ENCODE results near the gene TUT4. TPM values are rescaled to one million over a fixed set of nuclear protein-coding genes. Genes with fewer than 3 reads are reported as not detected.

TUT4 gene
- total and polyA plus RNA-seq, 2 donors (not counting 3 experiments of a cell fraction or from before 2014, with no cell fraction given), result 24.7 to 41.2 TPM

DNA sequence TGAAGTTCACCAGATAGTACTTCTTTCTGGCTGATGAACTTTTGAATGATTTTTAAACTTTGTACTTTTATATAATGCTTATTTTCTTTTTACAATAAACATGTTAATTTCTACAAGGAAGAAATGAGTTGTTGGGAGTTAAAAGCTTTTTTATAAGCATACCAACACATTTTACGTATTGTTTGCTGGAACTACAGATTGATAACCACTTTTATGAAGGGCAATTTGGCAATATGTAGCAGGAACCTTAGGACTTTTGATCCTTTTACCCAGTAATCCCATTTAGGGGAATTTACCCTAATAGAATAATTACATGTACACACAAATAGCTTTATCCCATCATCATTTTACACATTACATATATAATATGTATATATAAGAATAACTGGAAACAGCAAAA, 132.2 kb downstream of the TUT4 start:
- Histone ChIP-seq H3K27ac (ENCODE audit: insufficient read depth, low read depth, low read length) (no peak overlapping the region), H3K79me2 (ENCODE audit: control insufficient read depth, insufficient read depth, low read length) (no peaks in the 10 kb centered on the region), H4K20me1 (replicated peaks; ENCODE audit: control insufficient read depth, extremely low read depth, insufficient read depth, low read length) (no peaks in the 10 kb centered on the region), H3K9me3 (replicated peaks; ENCODE audit: control insufficient read depth, insufficient read depth, low read length) (no peaks in the 10 kb centered on the region), H3K9ac (replicated peaks; ENCODE audit: extremely low read depth, insufficient read depth, low read length) (no peak overlapping the region), H3K27me3 (ENCODE audit: control insufficient read depth in 2 of 2, insufficient read depth in 2 of 2, low read length in 2 of 2) (no peaks in the 10 kb centered on the region), H3K4me2 (ENCODE audit: insufficient read depth, low read length) (no peak overlapping the region), H3K4me3 (replicated peaks in 1 of 3; ENCODE audit: insufficient read depth in 1 of 3, low read depth in 1 of 3, low read length in 3 of 3) (no peak overlapping the region), H3K9me1 (replicated peaks; ENCODE audit: control insufficient read depth, extremely low read depth, insufficient read depth, low read length) (no peaks in the 10 kb centered on the region), H2AFZ (ENCODE audit: low read depth, low read length) (no peak overlapping the region), H3K36me3 (ENCODE audit: control insufficient read depth in 2 of 2, extremely low read depth in 1 of 2, insufficient read depth in 2 of 2, low read length in 2 of 2) (no peaks in the 10 kb centered on the region), H3K4me1 (ENCODE audit: control insufficient read depth, extremely low read depth, insufficient read depth, low read length) (peaks cover 9% of the 10 kb centered on the region)
- no peak for FAIRE-seq
- TF ChIP-seq POLR2A (IDR thresholded peaks at IDR 0.05; ENCODE audit: low read depth, low read length) (no peak), EZH2 (IDR thresholded peaks at IDR 0.05; ENCODE audit: borderline replicate concordance, low read depth, low read length, severe bottlenecking) (no peak), FOS (IDR thresholded peaks at IDR 0.05; ENCODE audit: borderline replicate concordance, insufficient read depth, low read length) (no peak), JUN (IDR thresholded peaks at IDR 0.05; ENCODE audit: borderline replicate concordance, insufficient read depth, insufficient read length, low read depth) (no peak), MYC (IDR thresholded peaks at IDR 0.05; ENCODE audit: low read depth, low read length) (no peak), GATA2 (IDR thresholded peaks at IDR 0.05; ENCODE audit: insufficient read depth, insufficient read length, low read depth, low read length) (no peak), POLR2AphosphoS5 (IDR thresholded peaks at IDR 0.05; ENCODE audit: insufficient read depth, low read depth, low read length) (no peak)
- TF ChIP-seq, protein P1, sequence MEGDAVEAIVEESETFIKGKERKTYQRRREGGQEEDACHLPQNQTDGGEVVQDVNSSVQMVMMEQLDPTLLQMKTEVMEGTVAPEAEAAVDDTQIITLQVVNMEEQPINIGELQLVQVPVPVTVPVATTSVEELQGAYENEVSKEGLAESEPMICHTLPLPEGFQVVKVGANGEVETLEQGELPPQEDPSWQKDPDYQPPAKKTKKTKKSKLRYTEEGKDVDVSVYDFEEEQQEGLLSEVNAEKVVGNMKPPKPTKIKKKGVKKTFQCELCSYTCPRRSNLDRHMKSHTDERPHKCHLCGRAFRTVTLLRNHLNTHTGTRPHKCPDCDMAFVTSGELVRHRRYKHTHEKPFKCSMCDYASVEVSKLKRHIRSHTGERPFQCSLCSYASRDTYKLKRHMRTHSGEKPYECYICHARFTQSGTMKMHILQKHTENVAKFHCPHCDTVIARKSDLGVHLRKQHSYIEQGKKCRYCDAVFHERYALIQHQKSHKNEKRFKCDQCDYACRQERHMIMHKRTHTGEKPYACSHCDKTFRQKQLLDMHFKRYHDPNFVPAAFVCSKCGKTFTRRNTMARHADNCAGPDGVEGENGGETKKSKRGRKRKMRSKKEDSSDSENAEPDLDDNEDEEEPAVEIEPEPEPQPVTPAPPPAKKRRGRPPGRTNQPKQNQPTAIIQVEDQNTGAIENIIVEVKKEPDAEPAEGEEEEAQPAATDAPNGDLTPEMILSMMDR (IDR thresholded peaks at IDR 0.05; ENCODE audit: extremely low read depth in 1 of 2, insufficient read depth in 1 of 2, low read depth in 1 of 2, low read length in 2 of 2), result no peak
- TF ChIP-seq, protein P2, sequence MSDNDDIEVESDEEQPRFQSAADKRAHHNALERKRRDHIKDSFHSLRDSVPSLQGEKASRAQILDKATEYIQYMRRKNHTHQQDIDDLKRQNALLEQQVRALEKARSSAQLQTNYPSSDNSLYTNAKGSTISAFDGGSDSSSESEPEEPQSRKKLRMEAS (IDR thresholded peaks at IDR 0.05; ENCODE audit: insufficient read depth, insufficient read length), result no peak
- dilution Hi-C loops (cut with MboI; ENCODE audit: extremely low pct_ligation_motif_present, low sequenced_read_pairs) (no loop called here), intact Hi-C loops (cut with micrococcal nuclease) (no loop called here)
- no peak for DNase-seq (ENCODE audit: low read depth, low spot score)
- ChIA-PET POLR2A (no interaction called here), CTCF (interaction anchor here (1.0 kb wide), 1 partner anchor 265 kb away, joined by 3 read pairs; no protein-coding TSS in a partner anchor)
- no TSS peak for BruUV-seq (replicated peaks)

Measured in endothelial cell of umbilical vein (primary cell).